D341Med (cell line): ENCODE measurements around the gene SLC23A1.
"Not testable (repeated sequence)": the region's sequence is repeated elsewhere in the genome, so short reads cannot be mapped to it uniquely, and the experiment has no call there.

Source experiments
- DNase-seq: peaks from one replicate; pipeline ENCODE4 v3.0.0; 2012; ENCODE audit warnings: low spot score

Gene SLC23A1

DNA sequence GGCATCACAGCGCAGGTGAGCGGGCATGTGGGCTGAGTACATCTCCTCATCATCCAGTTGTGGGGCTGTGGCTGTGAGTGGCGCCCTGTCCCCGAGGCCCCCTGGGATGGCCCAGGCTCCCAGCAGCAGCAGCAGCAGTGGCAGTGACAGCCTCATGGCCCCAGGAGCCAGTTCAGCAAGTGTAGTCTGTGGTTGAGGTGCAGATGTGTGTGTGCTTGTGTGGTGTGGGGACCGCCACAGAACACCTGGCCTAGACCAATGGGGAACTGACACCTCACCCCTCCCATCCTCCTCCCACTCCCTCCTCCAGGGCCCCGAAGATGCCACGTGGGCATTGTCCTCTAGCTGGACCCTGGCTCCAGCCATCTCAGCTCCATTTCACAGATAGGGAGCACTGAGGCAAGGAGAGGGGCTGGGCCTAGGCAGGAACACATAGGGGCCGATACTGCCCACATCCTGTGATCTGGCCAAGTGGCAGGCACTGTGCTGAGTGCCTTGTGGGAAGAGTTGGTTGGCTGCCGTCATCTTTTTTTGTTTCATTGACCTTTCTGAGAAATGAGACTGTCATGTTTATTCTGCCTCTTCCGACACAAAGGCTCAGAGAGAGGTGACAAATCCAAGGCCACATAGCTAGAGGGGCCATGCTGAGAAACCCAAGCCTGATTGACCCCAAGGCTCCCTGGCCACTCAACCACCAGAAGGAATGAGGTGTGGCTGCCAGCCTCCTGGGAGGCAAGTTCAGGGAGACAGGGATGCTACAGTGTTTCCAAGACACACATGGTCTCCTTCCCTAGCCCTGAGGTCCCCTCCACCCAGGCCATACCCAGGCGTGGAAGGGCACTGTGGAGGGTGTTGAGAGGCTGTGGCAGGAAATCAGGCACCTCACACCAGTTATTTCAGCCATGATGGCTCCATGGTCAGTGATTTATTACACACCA, 6.9 kb upstream of the SLC23A1 start, which contains the start of gene MZB1:
Gene MZB1, minus strand, starts transcription at position 213 of the 938 bp plus-strand sequence. Its CDS starts 57 bp downstream, at position 156.
- no peak for DNase-seq

DNA sequence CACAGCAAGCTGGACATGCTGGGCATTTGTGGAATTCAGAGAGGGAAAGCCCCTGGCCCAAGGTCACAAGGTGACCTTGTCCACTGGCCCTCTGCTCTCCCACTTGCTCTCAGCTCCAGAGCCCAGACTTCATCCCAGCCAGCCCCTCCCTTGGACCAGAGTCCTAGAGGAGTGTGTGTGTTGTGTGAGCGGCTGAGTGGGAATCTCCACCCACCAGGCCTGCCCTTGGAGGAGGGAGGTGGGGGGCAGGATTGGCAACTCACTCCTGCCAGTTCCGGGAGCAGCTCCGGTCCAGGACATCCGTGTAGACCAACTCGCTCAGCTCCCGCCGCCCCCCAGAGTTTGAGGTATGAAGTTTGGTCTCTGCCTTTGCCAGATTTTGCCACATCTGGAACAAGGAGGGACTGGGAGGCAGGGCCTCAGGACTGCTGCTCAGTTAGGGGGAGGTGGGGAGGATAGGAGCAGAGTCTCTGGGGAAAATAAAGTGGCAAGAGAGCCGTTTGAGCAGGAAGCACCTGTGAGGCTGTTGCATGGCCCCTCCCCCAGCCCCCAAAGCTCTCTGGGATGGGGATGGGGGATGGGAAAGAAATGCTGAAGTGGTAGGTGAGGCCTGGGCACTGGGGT, 5.2 kb upstream of the SLC23A1 start:
- no peak for DNase-seq

DNA sequence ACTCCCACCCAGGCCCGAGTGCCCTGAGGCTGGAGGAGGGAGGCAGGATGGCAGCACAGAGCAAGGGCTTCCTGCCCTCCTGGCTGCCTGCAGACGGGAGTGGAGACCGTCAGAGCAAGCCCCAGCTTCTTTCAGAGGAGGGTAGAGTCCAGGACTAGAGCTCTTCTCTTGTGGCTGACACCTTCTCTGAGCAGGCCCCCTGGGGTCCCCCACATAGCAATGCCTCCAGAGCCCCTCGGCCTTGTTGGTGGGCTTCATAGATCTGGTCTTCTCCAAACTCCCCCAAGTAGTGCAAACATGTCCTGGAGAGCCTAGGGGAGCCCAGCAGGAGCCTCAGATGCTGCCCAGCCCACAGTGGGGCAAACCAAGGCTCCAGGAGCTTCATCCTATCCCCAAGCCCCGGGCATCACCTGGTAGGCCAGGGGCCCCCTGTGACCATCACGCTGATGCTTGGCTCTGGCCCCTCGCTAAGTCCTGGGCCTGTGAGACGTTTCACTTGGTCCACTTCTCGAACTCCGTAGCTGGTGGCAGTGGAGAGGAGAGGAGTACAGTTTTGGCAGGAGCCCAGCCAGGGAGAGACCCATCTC, 4.6 kb upstream of the SLC23A1 start:
- no peak for DNase-seq

DNA sequence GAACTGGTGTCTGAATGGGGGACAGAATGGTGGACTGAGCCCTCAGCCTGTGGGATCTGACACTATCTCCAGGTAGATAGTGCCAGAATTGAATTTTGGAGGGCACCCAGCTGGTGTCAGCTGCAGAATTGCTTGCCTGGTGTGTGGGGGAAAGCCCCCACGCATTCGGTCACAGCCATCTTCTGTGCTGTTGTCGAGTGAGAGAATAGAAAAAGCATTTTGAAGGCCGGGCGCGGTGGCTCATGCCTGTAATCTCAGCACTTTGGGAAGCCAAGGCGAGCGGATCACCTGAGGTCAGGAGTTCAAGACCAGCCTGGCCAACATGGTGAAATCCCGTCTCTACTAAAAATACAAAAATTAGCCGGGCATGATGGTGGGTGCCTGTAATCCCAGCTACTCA, 3.9 kb upstream of the SLC23A1 start:
- DNase-seq = not testable (repeated sequence)

DNA sequence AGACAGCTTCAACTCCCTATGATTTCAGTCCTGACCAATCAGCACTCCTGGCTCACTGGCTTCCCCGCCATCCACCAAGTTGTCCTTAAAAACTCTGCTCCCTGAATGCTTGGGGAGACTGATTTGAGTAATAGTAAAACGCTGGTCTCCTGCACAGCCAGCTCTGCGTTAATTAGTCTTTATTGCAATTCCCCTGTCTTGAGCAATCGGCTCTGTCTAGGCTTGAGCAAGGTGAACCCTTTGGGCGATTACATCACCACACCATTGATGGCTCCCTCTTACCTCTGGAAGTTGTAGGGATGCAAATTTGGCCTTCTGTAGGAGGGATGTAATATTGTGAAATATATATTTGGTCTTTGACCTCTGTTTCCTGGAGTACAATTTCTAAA, 2.9 kb upstream of the SLC23A1 start:
- DNase-seq = no peak

DNA sequence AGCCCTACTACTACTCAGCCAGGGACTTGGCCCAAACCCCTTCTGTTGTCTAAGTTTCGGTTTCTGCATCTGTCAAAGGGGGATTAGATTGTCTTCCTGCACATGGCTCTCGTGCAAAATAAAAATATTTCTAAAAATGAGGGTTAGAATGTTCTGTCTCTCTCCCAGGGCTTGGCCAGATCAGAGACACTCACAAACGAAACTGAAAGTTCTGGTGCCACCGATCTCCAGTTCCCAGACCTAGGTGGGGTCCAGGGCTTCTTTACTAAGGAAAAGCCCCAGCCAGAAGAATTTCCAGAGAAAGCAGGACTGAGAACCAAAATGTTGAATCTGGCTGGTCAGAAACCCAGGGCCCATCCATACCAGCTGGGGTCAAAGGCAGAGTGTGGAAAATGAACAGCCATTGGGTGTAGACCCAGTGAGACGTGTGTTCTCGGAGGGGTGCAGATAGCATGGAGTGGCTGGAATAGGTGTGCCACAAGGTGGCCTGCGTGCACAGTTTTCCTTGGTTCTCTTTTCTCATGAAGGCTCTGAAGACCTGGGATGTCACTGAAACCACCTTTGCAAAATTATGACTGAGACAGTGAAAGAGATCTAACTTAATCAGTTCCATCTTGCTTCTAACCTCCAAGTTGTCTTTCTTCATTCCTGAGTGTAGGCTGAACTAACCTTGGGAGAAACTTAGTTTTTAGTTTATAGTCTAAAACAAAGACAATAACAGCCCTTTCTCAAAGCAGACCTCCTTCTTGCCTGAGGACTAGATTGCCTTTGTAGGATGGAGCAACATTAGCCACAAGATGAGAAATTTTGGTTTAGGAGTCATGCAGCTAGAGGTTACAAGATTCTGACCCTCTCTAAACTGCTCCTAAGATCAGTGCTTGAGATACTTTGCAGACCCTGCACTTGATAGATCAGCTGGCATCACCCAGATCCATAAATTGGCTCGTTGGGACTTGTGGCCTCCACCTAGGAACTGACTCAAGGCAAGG, 2.3 kb upstream of the SLC23A1 start:
- no peak for DNase-seq

DNA sequence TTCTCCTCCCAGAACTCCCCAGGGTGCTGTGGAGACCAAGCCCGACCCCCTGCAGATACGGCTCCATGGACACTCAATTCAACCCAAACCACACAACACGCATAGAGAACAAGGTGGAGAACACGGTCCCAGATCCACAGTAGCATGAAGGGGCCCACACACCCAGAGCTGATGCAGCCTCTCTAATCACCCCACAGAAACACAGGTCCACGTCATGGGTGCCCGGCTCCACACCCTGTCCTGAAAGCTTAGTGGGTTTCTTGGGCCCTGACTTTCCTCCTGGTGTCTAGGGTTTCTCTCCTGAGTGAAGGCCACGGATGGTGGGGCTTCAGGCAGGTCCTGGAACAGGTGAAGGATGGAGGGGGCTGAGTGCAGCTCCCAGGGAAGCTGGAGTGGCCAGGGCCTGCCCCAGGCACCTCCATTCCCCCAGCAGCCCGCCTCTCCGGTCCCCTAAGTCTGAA, 1.5 kb upstream of the SLC23A1 start:
- no peak for DNase-seq

DNA sequence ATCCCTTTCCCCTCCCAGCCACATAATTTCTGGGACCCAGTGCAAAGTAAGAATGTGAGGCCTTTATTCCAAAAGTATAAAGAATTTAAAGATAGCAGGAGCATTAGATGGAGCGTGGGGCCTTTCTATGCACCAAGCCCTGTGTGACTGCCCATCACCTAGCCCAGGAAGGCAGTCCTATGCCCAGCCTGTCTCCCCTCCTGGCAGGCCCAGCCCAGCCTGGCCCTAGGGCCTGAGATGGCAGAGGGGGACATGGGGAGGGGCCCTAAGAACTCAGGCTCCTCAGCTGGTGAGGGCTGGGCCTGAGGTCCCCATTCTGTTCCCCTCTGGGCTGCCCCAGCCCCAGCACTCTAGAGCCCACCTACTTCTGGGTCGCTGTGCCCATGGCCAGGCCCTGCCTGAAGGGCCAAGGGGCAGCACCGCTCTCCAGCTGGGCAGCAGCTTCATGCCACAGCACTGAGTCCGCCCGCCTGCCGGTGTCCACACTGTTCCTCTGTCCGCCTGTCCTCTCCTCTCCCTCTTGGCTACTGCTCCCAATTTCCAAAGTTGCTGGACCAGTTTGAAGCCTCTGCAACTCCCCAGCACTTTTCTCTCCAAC, 995 bp upstream of the SLC23A1 start:
- no peak for DNase-seq

DNA sequence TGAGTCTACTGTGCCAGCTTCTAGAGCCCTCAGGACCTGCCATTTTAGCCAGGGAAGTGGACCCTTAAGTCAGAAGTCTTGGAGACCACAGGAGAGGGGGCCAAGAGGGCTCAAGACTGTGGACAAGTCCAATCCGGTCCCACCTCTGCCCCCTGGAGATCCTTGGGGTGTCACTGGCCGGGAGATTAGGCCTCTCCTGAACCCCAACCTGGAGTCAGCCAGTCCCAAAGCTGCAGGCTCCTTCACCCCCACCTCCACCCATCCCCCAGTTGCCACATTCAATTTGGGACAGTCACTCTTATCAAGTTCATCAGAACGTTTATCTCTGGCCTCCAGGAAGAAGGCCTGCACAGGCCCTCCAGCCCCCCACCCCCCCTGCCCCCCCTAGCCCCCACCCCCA, 290 bp downstream of the SLC23A1 start:
- DNase-seq = no peak

DNA sequence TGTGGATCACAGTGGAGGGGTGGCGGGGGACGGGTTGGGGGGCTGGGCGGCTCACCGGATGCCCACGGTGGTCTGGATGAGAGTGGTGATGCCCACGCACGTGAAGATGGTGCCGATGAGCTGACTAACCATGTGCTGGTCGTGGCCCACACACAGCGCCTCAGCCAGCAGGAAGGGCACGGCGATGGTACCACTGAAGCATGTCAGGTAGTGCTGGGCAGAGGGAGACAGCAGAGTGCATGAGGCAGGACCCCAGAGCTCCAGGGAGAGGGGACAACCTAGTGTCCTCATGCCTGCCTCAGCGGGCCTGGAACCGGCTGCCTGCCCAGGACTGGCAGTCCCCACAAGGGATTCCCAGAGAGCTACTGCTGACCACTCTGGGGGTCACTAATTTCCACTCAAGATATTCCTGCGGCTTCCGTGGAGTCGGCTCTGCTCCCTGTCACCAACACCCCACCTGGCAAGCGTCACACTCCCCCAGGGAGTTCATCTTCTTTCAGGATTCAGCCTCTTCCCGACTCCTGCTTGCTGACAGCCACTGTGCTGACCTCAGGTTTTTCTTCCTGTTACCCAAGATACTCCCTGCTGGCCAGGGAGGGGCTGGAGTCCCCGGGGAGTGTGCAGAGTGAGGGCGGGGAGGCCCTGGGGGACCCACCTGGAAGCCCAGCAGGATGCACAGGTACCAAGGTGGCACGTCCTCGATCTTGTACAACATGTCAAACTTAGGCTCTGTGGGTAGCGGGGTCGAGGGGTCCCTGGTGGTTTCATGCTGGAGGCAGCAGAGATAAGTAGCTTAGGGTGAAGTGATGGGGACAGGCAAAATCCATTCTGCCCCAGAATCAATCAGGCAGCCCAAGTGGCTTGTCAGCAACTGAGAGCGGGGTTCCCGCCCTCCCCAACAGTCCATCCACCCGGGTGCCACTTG, 998 bp downstream of the SLC23A1 start:
- peak; percentile 34 for DNase-seq

DNA sequence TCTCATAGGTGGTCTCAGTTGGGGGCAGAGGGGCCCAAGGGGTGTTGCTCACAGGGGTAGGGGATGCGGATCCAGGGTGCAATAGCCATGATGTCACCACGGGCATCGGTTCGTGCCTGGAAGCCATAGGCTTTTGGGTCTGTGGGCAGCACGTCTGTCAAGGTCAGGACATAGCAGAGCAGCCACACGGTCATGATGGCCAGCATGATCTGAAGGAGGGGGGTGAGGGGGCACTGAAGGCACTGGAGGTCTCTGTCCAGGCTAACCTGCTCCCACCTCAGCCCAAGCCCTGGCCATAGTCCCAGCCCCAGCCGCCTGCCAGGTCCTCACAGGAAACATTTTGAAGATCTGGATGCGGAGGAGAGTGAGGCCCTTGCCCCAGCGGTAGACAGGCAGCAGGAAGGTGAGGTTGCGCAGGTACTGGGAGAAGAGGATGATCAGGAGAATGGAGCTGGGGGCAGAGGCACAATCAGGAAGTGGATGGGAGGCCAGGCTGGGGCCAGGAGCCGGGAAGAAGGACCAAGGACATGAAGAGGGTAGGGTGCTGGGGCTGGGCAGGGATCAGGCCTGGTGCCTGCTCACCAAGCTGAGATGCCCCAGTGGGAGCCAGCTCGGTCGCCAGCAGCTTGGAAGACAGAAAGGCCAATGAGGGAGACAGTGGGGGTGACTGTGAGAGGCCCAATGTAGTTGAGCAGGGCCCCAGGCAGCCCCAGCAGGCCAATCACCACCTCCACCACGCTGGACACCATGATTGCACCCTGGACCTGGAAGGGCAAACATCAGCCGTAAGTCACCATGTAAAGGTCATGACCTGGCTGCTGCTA, 3.3 kb downstream of the SLC23A1 start:
- peak; percentile 24 for DNase-seq

DNA sequence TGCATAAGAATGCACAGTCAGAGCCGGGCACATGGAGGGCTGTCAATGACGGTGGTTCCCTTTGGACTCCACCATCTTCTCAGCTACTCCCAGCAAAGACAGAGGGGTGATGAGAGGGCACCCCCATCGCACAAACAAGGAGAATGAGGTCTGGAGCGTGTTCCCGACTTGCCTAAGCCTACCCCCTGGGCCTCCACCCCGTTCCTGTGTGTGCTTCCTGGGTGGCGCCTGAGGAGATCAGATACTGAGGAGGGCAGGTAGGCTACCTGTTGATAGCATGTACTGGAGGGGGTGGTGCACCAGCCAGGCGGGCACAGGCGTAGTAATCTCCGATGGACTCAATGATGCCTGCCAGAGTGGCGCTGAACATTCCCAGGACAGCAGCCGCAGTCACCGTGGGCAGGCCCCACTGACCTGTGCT, 4.1 kb downstream of the SLC23A1 start:
- peak; percentile 32 for DNase-seq

DNA sequence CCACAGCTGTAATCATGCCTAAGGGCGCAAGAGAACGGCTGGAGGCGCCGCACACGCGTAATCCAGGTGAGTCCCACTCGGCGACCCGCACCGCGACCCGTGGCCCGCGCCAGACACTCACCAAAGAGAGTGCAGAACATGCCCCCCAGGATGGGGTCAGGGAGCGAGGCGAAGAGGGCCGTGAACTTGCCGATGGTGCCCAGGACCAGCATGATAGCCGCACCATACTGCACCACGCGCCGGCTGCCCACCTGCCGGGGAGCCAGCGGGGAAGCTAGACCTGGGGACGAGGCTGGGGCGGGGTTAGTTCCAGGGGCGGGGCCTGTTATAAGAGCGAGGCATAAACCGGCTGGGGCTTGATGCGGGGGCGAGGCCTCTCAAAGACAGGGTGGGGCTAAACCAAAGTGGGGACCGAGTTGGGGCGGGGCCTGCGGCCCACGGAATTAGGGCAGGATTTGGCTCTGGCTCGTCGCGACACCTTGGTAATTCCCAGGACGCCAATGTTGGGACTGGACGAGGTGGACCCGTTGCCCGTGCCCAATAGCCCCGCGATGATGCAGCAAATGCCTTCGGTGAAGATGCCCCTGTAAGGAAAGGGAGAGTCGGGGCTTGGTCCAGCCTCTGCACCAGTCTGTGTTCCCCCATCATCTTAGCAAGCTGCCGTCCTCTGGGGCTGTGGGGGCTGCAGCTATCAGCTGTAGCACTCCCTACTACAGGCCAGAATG, 4.8 kb downstream of the SLC23A1 start:
- DNase-seq = peak; percentile 32

DNA sequence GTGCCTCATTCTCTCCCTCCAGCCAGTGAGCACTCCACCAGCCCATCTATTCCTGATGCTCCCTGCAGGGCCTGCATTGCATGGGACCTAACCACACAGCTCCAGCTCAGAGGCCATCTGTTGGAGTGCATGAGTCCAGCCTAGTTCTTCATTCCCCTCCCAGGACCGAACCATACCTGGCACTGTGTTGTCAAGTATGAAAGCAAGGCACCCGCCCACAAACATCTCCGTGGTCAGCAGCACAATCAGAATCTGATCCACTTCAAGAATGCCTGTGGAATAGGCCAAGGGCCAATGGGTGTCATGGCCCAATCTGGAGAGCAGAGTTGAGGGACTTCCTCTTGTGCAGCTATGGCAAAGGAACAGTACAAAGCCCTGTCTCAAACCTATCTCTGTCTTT, 5.9 kb downstream of the SLC23A1 start:
- DNase-seq = no peak

DNA sequence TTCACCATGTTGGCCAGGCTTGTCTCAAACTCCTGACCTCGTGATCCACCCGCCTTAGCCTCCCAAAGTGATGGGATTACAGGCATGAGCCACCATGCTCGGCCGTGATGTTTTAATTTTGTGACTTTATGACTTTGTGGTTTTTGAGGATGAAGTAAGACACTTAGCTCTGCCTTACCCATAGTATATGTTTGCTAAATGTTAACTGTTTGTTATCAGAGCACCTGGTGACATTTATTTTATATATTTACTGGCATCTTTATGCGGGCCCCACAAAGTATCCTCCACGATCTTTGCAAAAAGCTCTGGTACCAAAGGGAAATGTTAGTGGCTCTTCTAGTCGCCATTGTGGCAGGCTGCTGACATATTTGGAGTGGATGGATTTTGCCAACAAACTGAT, 6.7 kb downstream of the SLC23A1 start:
- no peak for DNase-seq

DNA sequence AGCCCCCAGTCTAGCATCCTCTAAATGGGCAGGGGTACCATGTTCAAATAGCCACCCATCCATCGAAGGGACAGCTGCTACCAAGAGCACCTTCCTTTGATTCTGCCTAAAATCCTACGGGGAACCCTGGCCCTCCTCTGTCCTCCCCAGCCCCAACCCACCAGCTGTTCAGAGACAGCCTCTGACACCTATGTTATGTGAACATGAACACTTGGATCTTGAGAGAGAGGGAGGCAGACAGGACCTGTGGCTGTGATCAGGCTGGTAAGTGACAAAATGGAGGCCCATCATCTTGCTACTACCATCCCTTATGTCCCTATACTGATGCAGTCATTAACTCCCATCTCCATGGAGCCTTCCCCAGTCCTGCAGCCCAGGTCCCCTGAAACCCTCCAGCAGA, 8.2 kb downstream of the SLC23A1 start:
- DNase-seq = no peak

DNA sequence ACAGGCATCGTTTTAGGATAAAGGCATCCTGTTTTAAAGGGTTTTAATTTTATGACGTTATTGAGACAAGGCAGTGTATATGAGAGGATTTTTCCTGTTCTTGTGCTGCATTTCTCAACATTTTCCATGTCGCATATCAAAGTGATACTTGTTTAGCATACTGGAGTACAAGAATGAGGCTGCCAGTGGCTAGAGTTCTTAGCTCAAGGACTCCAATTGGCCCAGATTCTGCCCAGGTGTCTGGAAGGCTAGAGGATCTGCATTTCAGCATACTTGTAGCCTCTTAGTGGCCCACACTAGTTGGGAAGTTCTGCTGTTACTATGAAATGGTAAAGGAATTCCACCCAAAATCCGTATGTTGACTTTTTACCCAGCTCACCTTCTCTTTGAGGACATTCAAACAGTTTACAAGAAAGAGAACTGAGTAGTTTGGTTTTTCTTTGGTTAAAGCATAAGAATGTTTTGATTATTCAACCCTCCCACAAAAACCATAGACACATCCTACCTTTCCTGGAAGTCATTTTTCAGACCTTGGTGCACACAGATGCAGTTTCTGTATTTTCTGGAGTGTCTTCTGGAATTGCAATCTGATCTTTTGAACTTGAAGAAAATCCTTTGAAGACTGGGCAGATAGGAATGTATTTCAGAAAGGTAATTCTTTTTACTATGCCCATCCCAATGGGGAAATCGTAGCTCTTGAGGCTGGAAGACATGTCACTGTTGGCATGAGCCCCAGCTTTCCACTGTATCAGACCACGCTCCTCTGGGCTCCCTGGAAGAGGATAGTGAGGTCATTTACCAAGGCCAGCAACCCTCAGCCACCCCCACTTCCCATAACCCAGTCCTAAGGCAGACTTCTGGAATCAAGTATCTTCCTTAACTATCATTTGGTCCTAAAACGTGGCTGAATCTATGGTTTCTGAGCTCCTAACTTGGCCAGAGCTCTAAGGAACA, 11.3 kb downstream of the SLC23A1 start:
- DNase-seq = no peak
